HG03175 (cell line): Measurements from ENCODE around the gene CDH10.

Experiments used
- ATAC-seq: cut with Tn5 transposase; IDR thresholded peaks from one replicate; pipeline ENCODE4 v1.9.1; 2021; ENCODE audit warnings: mild to moderate bottlenecking, moderate library complexity; ENCODE audit not compliant: unreplicated experiment

The CDH10 gene

GRCh38 chr5:24491490-24491889, 153.3 kb downstream of the CDH10 start:
- ATAC-seq: no peak

- no peak for ATAC-seq
These were observed 157.2 kb downstream of the CDH10 start for GRCh38 chr5:24487368-24488229.

GRCh38 chr5:24480952-24481351, 163.8 kb downstream of the CDH10 start:
- no peak for ATAC-seq

- ATAC-seq: no peak
These were observed 166.8 kb downstream of the CDH10 start for GRCh38 chr5:24477958-24478357.

- ATAC-seq: no peak
These were observed 169.7 kb downstream of the CDH10 start for GRCh38 chr5:24475101-24475500.

GRCh38 chr5:24474685-24475084, 170.1 kb downstream of the CDH10 start:
- no peak for ATAC-seq

- ATAC-seq: no peak
These were observed 172.3 kb downstream of the CDH10 start for GRCh38 chr5:24472518-24472917.

- no peak for ATAC-seq
These were observed 200.4 kb downstream of the CDH10 start for GRCh38 chr5:24444414-24444813.

- ATAC-seq: no peak
These were observed 205.3 kb downstream of the CDH10 start for GRCh38 chr5:24439465-24439864.
